Body of pancreas (tissue), 4 donors: ENCODE measurements around the gene TTLL10. TPM values are rescaled to one million over a fixed set of nuclear protein-coding genes. Genes with fewer than 3 reads are reported as not detected.

ENCODE experiments used
- ATAC-seq: fragments of 150-250 bp; one replicate; pipeline ENCODE4 v1.9.1; 2016
- DNase-seq, 4 donors: peaks; one replicate each; pipeline ENCODE4 v3.0.0-alpha.2; 2019
- H3K27ac ChIP-seq, 4 donors: fragments of 200-600 bp; sonication (generic); 1 replicate in 3 of 4; 2 replicates in 1 of 4; pipeline versions ENCODE4 v1.5.1 to v1.6.1; 2016 to 2019; ENCODE audit warnings: mild to moderate bottlenecking in 1 of 4, mixed read lengths in 1 of 4, moderate library complexity in 1 of 4
- H3K27me3 ChIP-seq, 2 donors: fragments of 200-600 bp; sonication (generic); one replicate each; pipeline ENCODE4 v1.6.0; 2016; ENCODE audit warnings: mild to moderate bottlenecking in 1 of 2
- H3K36me3 ChIP-seq, 2 donors: fragments of 200-600 bp; sonication (generic); replicated peaks in 1 of 2; 2 replicates each; pipeline ENCODE4 v1.5.1; 2016; ENCODE audit warnings: low read depth in 2 of 2; ENCODE audit not compliant: insufficient read depth in 1 of 2
- H3K4me1 ChIP-seq: fragments of 200-600 bp; sonication (generic); one replicate; pipeline ENCODE4 v1.6.0; 2016
- H3K4me3 ChIP-seq, 2 donors: fragments of 200-600 bp; sonication (generic); 1 replicate in 1 of 2; 2 replicates in 1 of 2; pipeline ENCODE4 v1.5.1; 2016 to 2019
- H3K9me3 ChIP-seq, 3 donors: fragments of 200-600 bp; sonication (generic); 1 replicate in 2 of 3; 2 replicates in 1 of 3; pipeline ENCODE4 v1.5.1; 2016
- POLR2A ChIP-seq, 3 donors: fragments of 450-650 bp; IDR thresholded peaks; one replicate each; pipeline ENCODE4 v1.6.1; 2016; ENCODE audit warnings: antibody characterized with exemption in 3 of 3, mild to moderate bottlenecking in 2 of 3
- WGBS, 2 donors: methylation state at CpG; one replicate each; pipeline ENCODE4 v1.1.5; 2017; 5-methylcytosine and 5-hydroxymethylcytosine counted together
- intact Hi-C: fragments of 100-400 bp; cut with DNase I; formaldehyde crosslinking; loops from one replicate; pipeline ENCODE4 v1.15.1; 2023
- total RNA-seq, 2 donors: library from RNA; depleted of rRNA; stranded (reverse); fragments of >200 nt; gene quantifications; one replicate each; pipeline ENCODE4 v1.1.0, GENCODE V29; 2016
- TF ChIP-seq, protein P1 (sequence below), 7 experiments: fragments of 450-650 bp in 4 of 7; fragments of 200-600 bp in 3 of 7; sonication (generic) in 3 of 7; IDR thresholded peaks; one replicate each; pipeline ENCODE4 v1.5.1; 2016 to 2019; ENCODE audit warnings: antibody characterized with exemption in 7 of 7

Gene TTLL10
- total RNA-seq, 2 donors from 2014 or later: 0.66 to 0.78 TPM

DNA sequence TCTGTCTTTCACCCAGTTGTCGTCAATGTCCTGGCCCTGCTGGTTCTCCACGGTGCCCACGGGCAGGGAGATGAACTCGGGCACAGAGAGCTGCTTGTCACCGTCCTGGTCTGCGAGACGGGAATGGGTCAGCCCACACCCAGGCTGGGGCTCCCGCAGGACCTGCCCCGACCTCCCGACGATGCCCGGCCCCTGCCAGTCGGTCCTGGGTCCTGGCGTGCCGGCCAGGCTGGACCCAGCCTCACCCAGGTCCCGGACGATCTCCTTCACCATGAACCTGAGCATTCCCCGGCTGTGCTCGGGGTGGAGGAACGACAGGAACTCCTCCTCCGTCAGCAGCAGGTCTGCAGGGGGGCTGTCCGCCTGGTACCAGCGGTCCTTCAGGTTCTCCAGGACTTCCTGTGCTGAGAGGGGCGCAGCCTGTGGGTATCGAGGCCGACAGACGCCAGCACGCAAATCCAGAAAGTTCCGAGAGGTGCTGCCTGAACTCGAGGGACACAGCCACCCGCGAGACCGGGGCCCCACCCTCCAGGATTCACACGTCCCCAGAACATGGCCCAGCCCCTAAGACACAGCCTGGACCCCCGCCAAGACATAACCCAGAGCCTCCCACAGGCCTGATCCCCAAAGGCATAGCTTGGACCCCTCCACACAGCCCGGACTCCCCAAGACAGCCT lies 45.0 kb downstream of the TTLL10 start:
- H3K9me3 ChIP-seq: no peaks in the 10 kb centered on the region
- TF ChIP-seq, protein P1, sequence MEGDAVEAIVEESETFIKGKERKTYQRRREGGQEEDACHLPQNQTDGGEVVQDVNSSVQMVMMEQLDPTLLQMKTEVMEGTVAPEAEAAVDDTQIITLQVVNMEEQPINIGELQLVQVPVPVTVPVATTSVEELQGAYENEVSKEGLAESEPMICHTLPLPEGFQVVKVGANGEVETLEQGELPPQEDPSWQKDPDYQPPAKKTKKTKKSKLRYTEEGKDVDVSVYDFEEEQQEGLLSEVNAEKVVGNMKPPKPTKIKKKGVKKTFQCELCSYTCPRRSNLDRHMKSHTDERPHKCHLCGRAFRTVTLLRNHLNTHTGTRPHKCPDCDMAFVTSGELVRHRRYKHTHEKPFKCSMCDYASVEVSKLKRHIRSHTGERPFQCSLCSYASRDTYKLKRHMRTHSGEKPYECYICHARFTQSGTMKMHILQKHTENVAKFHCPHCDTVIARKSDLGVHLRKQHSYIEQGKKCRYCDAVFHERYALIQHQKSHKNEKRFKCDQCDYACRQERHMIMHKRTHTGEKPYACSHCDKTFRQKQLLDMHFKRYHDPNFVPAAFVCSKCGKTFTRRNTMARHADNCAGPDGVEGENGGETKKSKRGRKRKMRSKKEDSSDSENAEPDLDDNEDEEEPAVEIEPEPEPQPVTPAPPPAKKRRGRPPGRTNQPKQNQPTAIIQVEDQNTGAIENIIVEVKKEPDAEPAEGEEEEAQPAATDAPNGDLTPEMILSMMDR (IDR thresholded peaks at IDR 0.05): no peak
- no peak for TF ChIP-seq POLR2A (IDR thresholded peaks at IDR 0.05)
- no peak overlapping the region for H3K27ac ChIP-seq
- no peaks in the 10 kb centered on the region for H3K4me1 ChIP-seq
- H3K27me3 ChIP-seq: no peaks in the 10 kb centered on the region
- H3K4me3 ChIP-seq: no peak overlapping the region
- DNase-seq (no peak), ATAC-seq (no peak)
- WGBS, 2 donors: 78 to 96% methylated on average over 4 to 35 of the region's 36 CpGs
- intact Hi-C loops: no loop called here
- H3K36me3 ChIP-seq: peaks cover 14 to 26% of the 10 kb centered on the region in 2 donors

DNA sequence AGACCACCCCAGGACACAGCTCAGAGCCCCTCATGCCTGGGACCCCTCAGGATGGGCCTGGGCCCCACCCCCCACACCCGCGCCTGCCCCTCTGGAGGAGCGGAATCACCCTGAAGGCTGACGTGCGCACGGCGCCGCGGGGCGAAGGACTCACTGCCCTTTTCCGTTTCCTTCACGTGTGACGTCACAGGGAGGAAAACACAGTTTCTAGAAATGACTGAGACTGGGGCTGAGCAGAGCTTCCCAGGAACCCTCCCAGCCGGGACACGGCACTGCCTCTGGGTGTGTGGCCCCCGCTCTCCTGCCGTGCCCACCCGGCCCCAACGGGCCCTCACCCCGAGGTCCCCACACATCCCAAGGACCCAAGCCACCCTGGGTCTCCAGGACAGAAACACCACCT lies 45.7 kb downstream of the TTLL10 start:
- intact Hi-C loops: no loop called here
- Histone ChIP-seq H3K9me3 (no peaks in the 10 kb centered on the region), H3K27ac (no peak overlapping the region), H3K36me3 (peaks cover 14 to 26% of the 10 kb centered on the region in 2 donors), H3K4me1 (no peaks in the 10 kb centered on the region), H3K27me3 (no peaks in the 10 kb centered on the region), H3K4me3 (no peak overlapping the region)
- no peak for ATAC-seq
- no peak for TF ChIP-seq POLR2A (IDR thresholded peaks at IDR 0.05)
- TF ChIP-seq, protein P1 (IDR thresholded peaks at IDR 0.05): no peak
- no peak for DNase-seq
- 95 to 97% methylated on average over 18 to 20 of the region's 20 CpGs for WGBS, 2 donors

DNA sequence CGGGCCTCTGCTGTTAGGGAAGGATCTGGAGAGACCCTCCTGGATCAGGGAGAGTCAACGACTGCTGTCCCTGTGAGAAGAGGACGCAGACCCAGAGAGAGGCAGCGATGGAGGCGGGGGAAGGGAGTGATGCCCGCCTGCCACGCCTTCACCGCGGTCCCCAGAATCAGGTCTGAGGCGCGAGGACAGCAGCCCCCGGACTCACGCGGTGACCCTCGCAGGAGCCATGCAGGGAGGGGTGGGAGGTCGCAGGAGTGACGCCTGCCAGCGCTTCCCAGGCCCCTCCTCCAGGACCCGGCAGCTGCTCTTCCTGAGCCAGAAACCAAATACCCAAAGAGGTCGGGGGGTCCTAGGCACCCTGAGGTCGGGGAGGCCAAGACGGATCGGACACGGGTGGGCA lies 46.5 kb downstream of the TTLL10 start:
- H3K27ac ChIP-seq: no peak overlapping the region
- H3K4me3 ChIP-seq: no peak overlapping the region
- peaks cover 14 to 26% of the 10 kb centered on the region in 2 donors for H3K36me3 ChIP-seq
- WGBS, 2 donors: 88 to 92% methylated on average over 10 to 24 of the region's 24 CpGs
- TF ChIP-seq, protein P1 (IDR thresholded peaks at IDR 0.05): no peak
- TF ChIP-seq POLR2A (IDR thresholded peaks at IDR 0.05): no peak
- no peak for ATAC-seq
- H3K4me1 ChIP-seq: no peaks in the 10 kb centered on the region
- no peaks in the 10 kb centered on the region for H3K9me3 ChIP-seq
- no peak for DNase-seq
- H3K27me3 ChIP-seq: no peaks in the 10 kb centered on the region
- intact Hi-C loops: no loop called here

DNA sequence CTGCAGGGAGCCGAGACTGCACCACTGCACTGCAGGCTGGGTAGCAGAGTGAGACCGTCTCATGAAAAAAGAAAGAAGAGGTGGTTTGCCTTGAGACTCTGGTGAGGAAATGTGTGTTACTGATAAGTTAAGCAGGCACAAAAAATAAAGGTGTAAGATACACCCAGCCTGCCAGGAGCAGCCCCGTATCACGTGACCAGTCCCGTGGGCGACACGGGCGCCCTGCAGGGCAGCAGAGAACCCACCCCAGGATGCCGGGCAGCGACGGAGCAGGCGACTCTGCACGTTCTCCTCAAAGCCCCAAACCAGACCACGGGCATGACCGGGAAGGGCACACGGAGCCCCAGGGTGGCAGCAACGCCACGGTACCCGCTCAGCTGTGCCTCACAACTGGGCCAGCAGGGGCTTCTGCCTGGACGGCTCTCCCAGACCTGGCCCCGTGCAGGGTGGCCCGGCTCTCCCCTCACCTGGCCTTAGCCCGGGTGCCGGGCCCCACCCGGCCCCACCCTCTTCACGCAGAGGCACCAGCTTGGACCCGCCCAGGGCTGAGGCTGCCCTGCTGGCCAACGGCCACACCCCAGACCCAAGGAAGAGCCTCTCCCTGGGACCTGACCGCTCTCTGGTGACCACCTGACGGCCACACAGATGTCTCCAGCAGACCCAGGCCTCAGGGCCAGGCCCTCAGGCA lies 48.4 kb downstream of the TTLL10 start:
- no peak overlapping the region for H3K27ac ChIP-seq
- ATAC-seq (no peak), DNase-seq (no peak)
- H3K4me1 ChIP-seq: no peaks in the 10 kb centered on the region
- intact Hi-C loops: no loop called here
- no peaks in the 10 kb centered on the region for H3K27me3 ChIP-seq
- no peaks in the 10 kb centered on the region for H3K9me3 ChIP-seq
- no peak overlapping the region for H3K4me3 ChIP-seq
- H3K36me3 ChIP-seq: peaks cover 14 to 25% of the 10 kb centered on the region in 2 donors
- no peak for TF ChIP-seq POLR2A (IDR thresholded peaks at IDR 0.05)
- TF ChIP-seq, protein P1 (IDR thresholded peaks at IDR 0.05): no peak
- 91 to 93% methylated on average over 8 to 28 of the region's 30 CpGs for WGBS, 2 donors
